ENCODE results near the gene AP1S2. TPM values are rescaled to one million over a fixed set of nuclear protein-coding genes. Genes with fewer than 3 reads are reported as not detected.

The AP1S2 gene
- total and polyA plus RNA-seq, 9 of the 15 experiments (the other 6 are each of a cell fraction or from before 2014, with no cell fraction given), result 11.1 to 64.2 (median 25.8) TPM

GRCh38 chrX:15854712-15855567 lies at the start of gene AP1S2 (continued):
- no peak for TF ChIP-seq POU5F1 (IDR thresholded peaks at IDR 0.05; ENCODE audit: borderline replicate concordance, low read depth, low read length, partially characterized antibody)
- no peak for TF ChIP-seq ZNF274 (IDR thresholded peaks at IDR 0.05; ENCODE audit: borderline replicate concordance, low read depth, low read length)
- TF ChIP-seq ASH1L (IDR thresholded peaks at IDR 0.05; ENCODE audit: borderline replicate concordance, low read depth, partially characterized antibody), result no peak
- no peak for TF ChIP-seq ARID1B (IDR thresholded peaks at IDR 0.05)
- TF ChIP-seq CBX8 (IDR thresholded peaks at IDR 0.05; ENCODE audit: borderline replicate concordance, extremely low read depth, low read depth, low read length, poor library complexity, severe bottlenecking), result no peak
- no peak for TF ChIP-seq PCBP1 (IDR thresholded peaks at IDR 0.05; ENCODE audit: low read depth, low read length, poor library complexity, severe bottlenecking)
- no peak for TF ChIP-seq ZNF140 (CRISPR knock-in tag; IDR thresholded peaks at IDR 0.05)
- peak; percentile 60; the same call in 1 of the 2 replicates for TF ChIP-seq GATAD2B (IDR thresholded peaks at IDR 0.05; ENCODE audit: borderline replicate concordance)
- TF ChIP-seq NRF1 (conservative IDR thresholded peaks at IDR 0.05 in 1 of 2, IDR thresholded peaks at IDR 0.05 in 1 of 2), result peak; percentile 82 to 85
- peak; percentile 79 for TF ChIP-seq ZBTB40 (IDR thresholded peaks at IDR 0.05)
- no peak for TF ChIP-seq ZBTB40 (CRISPR knock-in tag; IDR thresholded peaks at IDR 0.05)
- no peak for TF ChIP-seq RBM25 (IDR thresholded peaks at IDR 0.05; ENCODE audit: low read depth, low read length, severe bottlenecking)
- TF ChIP-seq PCBP2 (IDR thresholded peaks at IDR 0.05; ENCODE audit: low read depth, low read length, poor library complexity, severe bottlenecking), result no peak
- TF ChIP-seq GATA2 (CRISPR knock-in tag; IDR thresholded peaks at IDR 0.05), result no peak
- no peak for TF ChIP-seq CHCHD3 (CRISPR knock-in tag; IDR thresholded peaks at IDR 0.05)
- no peak for TF ChIP-seq FOS (IDR thresholded peaks at IDR 0.05; ENCODE audit: extremely low read depth, insufficient read length)
